NCI-H2171 (cell line): Measurements from ENCODE around the gene GRAP2.
"Not testable (repeated sequence)": the region's sequence is repeated elsewhere in the genome, so short reads cannot be mapped to it uniquely, and the experiment has no call there.

ENCODE experiments used
- DNase-seq: peaks from one replicate; lab custom pipeline; 2025; lab: John Stamatoyannopoulos, UW

GRAP2 gene

GRCh38 chr22:39900306-39901227 is at the start of gene GRAP2:
GRAP2 (plus strand) TSS chr22:39901084; CDS start chr22:39947107, 46,023 bp downstream.
- DNase-seq, result no peak

- no peak for DNase-seq
Observed at GRCh38 chr22:39851606-39852315, 49.1 kb upstream of the GRAP2 start.

DNA sequence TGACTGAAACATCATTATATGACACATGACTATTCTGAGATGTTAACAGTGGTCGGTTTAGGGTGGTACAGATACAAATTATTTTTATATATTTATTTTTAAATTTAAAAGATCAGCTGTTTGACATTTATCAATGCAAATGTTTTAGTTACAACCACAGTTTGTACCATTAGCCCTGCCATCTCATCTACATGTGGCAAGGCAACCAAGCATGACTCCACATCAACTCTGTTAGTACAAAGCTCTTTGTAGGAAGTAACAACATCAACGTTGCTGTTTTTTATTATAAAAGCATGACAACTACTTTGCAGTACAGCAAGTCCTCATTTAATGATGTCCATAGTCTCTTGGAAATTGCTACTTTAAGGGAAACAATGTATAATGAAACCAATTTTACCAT is 48.1 kb upstream of the GRAP2 start:
- DNase-seq, result no peak

- no peak for DNase-seq
Observed at GRCh38 chr22:39856588-39856987, 44.3 kb upstream of the GRAP2 start.

- no peak for DNase-seq
Observed at GRCh38 chr22:39859903-39860588, 40.8 kb upstream of the GRAP2 start.

- no peak for DNase-seq
Observed at GRCh38 chr22:39868741-39869140, 32.1 kb upstream of the GRAP2 start.

- DNase-seq, result not testable (repeated sequence)
Observed at GRCh38 chr22:39869797-39870196, 31.1 kb upstream of the GRAP2 start.

DNA sequence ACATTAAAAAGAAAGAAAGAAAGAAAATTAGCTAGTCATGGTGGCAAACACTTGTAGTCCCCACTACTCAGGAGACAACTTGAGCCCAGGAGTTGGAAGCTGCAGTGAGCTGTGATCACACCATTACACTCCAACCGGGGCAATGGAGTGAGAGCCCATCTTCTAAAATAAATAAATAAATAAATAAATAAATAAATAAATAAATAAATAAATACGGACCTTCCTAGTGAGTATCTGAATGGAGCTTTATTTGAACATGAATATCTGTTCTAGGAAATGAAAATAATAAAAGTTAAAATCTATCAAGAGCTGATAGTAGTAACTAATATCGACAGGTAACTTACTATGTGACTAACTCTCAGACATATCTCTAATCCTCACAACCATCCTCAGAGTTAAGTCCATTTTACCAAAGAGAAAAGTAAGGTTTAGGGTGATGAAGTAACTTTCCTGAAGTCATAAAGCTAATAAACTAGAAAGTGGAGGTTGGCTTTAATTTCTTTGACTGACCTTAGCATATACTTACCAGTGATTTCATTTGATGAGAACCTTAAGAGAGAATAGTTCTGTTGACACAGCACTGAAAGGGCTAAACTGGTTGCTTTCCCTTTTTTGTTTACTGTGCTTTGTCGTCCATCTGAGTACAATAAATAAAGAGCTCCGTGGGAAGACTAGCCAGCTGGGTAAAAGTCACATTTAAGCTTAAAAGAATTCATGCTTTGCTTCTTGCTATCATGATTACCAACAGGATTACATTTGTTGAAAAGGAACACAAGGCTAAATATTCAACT is 29.7 kb upstream of the GRAP2 start:
- DNase-seq, result no peak

- no peak for DNase-seq
Observed at GRCh38 chr22:39872548-39872947, 28.3 kb upstream of the GRAP2 start.

- no peak for DNase-seq
Observed at GRCh38 chr22:39873965-39874364, 26.9 kb upstream of the GRAP2 start.

- not testable (repeated sequence) for DNase-seq
Observed at GRCh38 chr22:39875176-39875885, 25.6 kb upstream of the GRAP2 start.

GRCh38 chr22:39877079-39877845 is 23.6 kb upstream of the GRAP2 start:
- no peak for DNase-seq

GRCh38 chr22:39880722-39881121 is 20.2 kb upstream of the GRAP2 start:
- DNase-seq, result no peak

DNA sequence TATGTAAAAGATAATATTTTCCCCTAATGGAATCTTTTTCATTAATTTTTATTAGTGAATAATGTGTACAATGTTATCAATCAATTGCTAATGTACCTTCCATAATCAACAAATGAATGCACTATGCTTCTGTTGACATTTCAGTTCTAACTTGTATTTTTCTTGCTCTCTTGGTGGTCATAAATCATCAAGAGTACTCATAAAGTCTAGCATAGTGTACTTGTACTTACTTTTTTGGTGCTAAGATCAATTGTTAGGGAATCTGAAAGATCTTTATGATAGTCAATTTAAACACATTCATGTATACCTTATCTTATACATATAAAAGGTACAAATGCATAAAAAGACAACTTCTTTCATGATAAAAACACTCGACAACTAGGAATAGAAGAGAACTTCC is 17.8 kb upstream of the GRAP2 start:
- no peak for DNase-seq

- DNase-seq, result not testable (repeated sequence)
Observed at GRCh38 chr22:39889924-39890323, 11.0 kb upstream of the GRAP2 start.

GRCh38 chr22:39893526-39893925 is 7.4 kb upstream of the GRAP2 start, which contains the start of gene ENTHD1:
ENTHD1 (minus strand) TSS chr22:39893760; CDS start chr22:39887748, 6,012 bp downstream.
- DNase-seq, result no peak

- DNase-seq, result no peak
Observed at GRCh38 chr22:39894554-39895092, 6.3 kb upstream of the GRAP2 start.

DNA sequence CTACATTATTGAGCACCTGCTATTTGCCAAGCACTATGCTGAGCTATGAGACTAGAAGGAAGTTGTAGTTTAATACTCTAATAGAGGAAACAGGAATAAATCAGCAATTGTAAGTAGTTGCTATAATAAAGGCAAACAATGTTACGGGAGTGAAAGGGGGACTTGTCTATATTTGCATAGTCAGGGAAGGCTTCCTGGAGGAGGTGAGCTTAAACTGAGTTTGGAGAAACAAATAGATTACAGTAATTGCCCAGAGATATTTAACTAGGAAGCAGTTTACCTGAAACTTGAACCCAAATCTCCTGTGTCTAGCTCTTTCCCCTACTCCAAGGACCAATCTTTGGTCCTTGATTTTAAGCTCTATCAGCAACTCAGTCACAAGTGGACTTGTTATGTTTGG is 5.2 kb upstream of the GRAP2 start:
- DNase-seq, result no peak

DNA sequence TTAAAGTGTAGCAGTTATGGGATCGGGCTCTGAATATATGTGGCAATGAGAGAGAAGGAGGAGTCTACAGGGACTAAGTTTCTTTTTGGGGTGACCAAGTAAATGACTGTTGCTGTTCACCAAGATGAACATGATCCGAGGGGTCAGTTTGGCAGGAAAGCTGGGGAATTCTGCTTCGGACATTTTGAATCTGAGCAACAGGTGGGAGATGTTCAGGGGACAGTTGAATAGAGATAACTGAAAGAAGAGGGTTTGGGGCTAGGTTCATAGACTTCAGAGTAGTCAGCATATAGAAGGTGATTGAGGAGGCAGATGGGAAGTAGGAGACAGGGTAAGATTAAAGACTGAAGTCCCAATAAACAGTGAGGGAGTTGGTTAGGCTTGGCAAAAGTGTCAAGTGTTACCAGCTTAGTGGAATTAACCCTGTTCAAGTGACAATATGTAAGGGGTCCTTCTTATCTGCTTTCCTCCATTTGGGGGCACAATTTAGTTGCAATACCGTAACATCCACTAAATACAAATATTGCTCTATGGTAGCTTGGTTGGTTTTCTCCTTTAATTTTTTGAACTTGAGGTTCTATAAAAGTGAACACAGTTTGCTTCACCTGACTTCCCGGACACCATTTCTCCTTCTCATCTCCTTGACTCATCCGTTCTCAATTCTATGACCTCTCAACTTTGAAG is 4.4 kb upstream of the GRAP2 start:
- DNase-seq, result no peak
